CD4-positive, alpha-beta T cell treated with Interleukin-21 for 1 hour (primary cell): ENCODE measurements around the gene SSBP3.

ENCODE experiments used
- DNase-seq: peaks from one replicate; pipeline ENCODE4 v3.0.0-alpha.2; 2020

Gene SSBP3

DNA sequence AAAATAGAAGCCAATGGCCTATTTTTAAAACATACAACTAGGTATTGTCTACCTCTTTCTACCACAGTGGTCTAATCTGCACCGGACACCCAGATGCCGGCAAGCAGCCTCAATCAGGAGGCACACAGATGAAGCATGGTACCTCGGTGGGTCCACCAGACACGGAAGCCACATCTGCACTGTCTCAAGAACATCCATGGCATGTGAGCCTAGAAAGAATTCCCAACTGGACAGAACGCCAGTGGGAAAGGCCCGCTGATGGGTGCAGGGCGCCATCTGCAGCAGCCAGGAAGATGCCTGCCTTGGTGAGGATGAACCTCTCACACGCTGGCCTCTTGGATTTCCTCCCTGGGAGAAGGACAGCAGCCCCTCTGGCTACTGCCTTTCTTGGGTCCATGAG is 126.7 kb downstream of the SSBP3 start:
- no peak for DNase-seq

DNA sequence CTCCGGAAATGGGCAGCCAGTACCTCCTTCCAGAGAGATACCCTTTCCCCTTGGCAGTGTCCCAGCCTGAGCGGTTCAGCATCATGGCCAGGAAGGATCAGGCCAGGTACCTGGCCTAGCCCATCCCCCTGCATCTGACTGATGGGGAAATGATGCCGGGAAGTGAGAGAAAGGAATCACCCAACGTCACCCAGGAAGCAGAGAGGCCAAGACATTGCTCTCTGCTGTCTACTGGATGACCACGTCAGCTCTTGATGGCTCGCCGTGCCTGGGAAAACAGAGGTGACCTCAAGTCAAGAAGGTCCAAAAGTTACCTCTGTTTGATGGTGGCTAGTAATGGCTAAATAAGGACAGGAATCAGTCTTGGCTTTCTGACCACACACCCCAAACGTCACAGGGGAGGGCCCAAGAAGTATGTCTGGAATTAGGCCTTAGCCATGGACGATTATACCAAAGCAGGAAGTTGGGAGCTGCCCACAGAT is 127.2 kb downstream of the SSBP3 start:
- no peak for DNase-seq

DNA sequence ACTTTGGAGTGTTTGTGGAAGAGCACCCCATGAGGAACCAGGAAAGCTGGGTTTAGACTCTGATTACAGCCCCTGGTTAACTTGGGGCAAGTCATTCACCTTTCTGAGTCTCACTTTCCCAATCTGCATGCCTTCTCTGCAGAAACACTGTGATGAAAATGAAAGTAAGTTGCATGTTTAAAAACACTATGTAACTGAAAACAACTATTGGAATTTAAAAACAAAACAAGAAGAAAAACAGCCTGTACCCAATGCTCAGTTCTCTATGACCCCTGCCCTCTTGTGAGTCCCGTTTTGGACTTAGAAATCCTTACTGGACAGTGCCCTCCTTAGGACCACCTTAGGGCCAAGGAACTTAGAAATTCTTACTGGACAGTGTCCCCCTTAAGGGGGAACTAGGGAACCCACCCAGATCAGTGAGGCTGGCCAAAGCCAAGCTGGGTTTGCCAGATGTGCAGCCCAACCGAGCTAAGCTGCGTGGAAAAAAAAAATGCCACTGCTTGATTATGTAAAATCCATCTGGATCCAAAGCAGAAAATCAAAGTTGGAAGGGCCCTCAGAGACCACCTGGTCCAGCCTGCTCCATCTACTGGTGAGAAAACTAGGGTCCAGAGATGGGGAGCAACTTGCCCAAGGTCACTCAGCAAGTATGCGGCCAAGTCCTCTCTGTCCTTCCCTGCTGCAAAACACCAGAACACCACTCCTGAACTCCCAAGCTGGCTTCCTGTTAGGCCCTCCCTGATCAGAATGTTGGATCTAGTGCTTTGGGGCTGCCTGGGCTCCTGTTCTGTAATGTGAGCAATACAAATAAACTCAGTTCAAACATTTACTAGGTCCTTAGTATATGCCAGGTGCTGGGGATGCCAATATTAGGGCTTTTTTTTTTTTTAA is 128.5 kb downstream of the SSBP3 start:
- DNase-seq = no peak

DNA sequence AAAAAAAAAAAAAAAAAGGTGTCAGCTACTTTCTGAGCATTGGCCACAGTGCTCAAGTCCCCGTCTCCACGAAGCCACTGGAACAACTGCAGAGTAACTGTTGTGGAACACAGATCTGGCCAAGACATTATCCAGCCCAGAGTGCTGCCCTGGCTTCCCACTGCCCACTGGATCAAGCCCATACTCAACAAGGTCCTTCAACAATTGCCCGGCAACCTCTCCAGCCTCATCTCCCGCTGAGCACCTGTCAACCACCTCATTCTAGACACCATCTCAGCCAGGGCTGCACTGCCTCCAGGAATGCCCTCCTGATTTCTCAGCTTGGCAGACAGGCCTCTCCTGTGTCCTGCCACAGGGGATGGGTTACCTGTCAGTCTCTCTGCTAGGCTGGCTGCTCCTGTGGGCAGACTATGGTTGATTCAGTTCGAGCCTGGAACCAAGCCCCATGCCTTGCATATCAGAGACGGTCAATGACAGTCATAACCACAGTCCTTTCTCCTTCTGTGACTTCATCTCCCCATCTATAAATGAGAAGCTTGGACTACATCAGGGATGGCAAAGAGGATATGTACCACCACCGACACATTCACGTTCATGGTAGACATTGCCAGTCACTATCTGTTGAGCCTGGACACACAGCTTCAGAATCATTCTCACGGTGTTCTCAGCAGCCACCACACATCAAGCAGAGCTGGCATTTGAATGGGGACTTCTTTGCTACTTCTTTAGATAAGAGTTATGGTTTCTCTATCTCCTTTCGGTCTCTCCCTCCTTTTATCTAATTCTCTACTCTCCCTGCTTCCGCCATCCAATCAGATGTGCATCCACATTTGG is 129.4 kb downstream of the SSBP3 start:
- DNase-seq = no peak

DNA sequence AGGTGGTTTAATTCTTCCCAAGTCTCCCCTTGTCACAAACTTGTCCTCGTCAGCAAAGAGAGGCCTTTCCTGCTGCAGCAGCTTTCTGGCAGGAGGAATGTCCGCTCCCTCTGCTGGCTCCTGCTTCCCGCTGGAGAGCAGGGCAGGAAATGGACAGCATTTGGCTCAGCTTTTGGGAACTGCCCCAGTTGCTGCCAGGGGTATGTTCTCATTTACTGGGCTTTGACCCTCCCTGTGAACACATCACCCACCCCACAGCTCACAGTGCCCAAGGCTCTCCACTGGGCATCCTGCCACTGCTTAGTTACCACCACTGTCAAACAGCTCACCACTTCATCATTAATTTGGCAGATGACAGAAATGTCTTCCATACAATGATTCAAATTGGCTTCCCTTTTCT is 130.8 kb downstream of the SSBP3 start:
- no peak for DNase-seq

DNA sequence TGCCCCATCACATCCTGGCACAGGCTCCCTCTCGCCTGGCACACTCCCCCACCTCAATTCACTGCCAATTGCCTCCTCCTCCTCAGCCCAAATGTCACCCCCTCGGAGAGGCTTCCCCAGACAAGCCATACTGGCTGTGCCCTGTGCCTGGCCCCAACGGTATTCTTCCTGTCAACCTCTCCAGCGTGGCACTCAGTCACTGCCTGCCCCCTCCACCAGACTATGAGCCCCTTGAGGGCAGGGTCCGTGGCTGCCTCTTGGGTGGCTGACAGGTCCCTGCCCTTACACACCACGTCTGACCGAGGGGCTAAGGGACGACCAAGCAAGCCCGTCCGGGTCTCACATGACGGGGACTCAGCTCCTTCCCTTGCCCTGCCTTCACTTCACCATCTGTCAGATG is 131.3 kb downstream of the SSBP3 start:
- DNase-seq = no peak

DNA sequence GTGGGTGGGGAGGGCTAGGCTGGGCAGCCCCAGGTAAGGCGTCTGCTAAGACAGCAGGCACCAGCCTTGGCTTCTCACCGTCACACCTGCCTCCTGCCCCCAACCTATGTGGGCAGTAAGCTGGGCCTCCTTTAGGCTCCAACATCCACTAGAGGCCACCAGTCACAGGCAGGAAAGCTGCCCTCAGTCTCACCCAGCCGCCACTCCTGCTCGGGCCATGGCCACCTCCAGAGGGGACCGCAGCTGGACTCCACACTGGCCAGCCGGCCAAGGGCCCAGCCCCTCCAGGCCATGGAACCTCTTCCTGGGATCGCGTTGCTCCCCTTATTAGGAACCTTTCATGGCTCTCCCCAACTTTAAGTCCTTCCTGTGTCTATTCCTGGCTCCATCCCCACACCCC is 131.7 kb downstream of the SSBP3 start:
- no peak for DNase-seq

DNA sequence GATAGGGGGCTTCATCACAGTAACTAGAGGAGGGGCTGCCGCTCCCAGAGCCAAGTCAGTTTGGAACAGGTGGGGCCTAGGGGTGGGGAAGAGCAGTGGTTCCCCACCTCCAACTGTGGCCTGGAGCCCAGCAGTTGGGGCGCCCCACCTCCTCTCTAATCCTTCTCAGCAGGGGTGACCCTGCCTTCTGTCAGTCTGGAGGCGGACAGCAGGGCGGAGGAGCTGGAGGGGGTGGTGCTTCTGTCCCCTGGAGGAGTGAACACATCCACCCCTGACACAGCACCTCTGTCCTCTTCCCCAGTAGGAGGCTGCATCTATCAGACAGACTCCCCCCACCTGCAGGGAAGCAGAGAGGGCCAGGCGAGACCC is 132.4 kb downstream of the SSBP3 start:
- no peak for DNase-seq

DNA sequence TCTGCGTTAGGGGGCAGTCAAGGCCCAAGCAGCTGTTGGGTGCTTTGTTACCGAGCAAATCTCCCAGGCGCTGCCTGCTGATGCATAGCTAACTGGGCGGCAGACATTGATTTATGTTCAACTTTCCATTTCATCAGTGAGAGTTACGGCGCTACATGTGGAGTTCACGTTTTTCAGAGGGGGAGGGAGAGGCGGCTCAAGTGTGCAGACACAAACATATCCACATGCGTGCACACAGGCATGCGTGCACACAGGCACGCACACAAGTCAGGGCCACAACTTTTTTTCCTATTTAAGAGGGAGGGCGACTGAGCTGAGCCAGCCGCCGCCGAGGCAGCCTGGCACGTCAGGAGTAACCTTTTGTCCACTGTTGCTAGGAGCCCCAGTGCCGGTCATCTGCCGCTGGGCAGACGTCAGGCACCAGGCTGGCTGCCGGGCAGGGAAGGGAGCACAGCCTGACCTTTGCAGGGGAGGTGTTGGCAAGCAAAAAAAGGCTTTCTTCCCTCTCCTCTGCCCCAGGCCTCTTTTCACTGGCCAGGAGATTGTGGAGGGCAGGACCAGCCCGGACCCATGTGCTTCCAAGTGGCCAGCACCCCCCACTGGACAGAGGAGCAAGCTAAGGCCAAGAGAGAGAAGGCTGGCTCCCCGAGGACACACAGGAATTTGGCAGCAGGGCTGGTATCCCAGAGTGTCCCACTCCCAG is 133.0 kb downstream of the SSBP3 start:
- DNase-seq = no peak

DNA sequence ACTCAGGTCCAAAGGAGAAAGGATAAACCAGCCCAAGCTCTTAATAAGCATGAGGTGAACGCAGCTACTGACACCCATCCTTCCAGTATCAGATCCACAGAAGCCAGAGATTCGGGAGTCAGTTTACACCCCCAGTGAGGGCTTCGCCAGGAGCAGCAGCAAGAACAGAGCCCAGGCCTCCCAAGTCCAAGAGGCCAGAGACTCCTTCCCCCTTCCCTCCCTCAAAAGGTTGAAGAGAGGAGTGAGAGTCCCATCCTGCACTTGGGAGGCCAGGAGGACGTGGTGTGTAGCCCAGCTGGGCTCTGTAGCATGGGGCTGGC is 133.5 kb downstream of the SSBP3 start:
- DNase-seq = no peak

DNA sequence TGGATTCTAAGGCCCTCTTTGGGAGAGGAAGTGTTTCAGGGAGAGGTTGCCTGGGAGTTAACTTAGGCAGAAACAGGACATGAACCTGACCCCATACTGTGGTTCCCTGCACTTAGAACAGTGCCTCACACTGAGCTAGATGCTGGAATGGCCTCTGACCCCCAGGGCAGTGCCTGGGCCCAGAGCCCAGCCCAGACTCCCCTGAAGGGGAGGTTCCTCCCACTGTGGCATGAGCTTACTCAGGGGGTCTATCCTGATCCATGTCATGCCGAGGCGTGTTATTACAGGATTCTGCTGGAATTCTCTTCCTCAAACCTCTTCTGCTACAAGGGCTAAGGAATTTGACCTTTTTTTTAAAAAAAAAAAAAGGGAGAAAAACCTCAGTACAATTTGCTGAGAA is 134.1 kb downstream of the SSBP3 start:
- DNase-seq = no peak

DNA sequence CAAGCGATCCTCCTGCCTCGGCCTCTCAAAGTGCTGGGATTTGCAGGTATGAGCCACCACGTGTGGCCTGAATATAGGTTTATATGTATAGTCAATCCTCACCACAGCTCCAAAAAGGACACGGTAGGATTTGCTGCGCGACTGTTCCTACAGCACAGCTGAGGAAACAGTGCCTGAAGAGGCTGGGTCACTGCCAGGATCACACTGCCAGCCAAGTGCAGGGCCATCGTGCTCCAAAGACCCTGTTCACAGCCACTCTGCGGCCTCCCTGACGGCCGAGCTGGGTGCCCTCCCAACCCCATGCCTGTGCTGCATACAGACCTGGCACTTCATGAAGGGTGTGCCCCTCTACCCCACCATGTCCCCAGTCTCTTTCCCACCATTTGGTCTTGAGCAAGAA is 134.9 kb downstream of the SSBP3 start:
- DNase-seq = no peak

DNA sequence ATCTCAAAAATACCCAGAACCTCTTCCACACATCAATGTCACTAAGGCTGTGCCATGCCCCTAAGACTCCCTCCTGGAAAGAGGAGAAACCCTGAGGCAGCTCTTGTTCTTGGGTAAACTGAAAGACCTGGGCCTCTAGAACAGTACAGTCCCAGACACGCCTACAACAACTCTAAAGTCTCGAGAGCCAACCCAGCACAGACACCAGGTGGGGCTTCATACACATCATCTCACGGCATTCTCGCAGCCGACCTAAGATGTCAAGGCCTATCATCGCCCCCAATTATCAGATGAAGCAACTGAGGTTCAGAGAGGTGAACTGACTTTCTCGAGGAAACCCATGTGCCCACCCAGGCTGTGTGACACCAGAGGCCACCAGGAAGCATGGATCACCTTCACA is 135.7 kb downstream of the SSBP3 start:
- no peak for DNase-seq

DNA sequence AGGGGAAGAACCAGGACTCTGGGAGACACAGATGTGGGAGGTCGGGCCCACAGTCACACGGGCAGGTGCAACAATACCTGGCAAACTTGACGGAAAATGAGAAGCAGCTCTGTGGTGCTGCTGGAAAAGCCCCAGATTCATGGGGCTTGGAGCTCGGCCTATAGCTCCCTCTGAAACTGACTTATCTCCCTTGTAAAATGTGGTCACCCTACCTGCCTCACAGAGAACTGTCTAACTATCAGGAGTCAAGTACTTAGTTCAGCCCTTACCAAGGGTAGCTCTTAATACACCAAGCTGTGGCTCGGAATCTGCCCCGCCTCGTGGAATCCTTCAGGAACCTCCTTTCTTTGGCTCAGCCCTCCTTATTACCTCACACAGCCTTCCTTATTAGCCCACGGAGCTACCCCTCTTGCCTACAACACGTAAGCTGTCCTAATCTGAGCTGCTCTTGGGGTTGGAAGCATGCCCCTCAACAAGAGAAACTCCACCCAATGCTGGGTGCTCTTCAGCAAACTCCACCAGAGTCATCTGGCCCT is 137.4 kb downstream of the SSBP3 start:
- no peak for DNase-seq

DNA sequence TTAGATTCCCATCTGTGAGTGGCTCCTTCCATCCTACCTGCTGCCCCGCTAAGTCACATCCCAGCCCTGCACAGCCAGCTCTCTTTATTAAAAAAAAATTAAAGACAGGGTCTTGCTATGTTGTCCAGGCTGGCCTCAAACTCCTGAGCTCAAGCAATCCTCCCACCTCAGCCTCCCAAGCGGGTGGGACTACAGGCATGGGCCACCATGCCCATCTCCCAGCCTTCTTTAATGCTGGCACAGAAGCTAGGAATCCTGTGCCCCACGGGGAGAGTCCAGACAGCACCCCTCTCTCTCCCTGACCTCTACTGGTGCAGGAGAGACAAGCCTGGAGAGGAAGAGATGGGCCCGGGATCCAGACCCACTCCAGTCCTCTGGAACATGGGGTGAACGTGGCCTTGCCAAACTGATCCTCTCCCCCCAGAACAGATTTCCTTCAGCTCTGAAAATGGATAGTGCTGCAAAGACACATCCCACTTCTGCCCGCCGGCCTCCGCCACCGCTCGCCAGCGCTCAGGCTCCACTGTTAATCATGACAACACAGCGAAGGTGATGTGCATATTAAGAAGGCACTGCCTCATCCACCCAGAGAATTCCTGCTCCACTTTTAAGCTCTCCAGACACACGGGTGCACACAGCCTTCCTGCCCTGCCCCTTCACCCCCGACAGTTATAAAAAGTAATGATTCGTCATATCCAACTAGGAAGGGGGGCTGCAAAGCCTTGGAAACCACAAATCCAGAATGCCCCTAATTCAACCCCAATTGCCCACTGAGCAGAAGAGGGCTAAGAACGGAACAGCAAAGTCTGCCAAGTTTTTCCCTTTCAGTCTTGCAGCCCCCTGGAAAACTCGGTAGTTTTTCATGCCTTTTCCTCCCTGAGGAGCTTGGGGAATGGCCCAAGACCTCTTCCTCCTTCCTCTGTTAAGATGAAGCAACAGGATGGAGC is 138.1 kb downstream of the SSBP3 start:
- DNase-seq = no peak

DNA sequence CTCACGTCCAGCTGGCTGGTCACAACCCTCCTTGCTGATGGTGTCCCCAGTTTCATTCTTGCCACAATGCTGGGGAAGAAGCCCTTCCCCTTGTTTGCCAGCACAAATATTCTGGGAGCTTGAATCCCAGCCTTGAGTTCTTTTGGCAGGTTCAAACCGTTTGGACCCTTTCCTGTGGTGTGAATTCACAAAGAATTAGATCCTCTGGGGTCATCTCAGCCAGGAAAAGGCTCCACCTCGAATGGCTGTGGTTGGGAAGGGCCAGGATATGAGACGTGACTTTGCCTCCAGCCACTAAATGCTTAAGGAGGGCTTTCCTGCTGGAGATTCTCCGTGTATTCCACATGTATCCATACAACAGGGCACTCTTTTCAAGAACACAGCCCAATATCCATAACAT is 139.3 kb downstream of the SSBP3 start:
- DNase-seq = no peak

DNA sequence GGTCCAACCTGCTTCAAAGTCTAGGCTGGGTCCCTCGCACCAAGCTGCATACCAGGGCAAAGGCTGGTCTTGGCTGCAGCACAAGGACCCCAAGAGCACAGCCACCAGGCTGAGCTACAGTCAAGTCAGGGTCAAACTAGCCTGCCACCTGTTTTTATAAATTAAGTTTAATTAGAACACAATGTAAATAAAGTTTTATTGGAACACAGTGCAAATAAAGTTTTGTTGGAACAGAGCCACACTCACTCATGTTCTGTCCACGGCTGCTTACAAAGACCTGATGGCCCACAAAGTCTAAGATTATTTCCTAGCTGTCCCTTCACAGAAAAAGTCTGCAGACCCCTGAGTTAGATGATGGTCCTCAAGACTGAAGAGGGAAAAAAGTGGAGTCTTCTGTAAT is 140.0 kb downstream of the SSBP3 start:
- no peak for DNase-seq

DNA sequence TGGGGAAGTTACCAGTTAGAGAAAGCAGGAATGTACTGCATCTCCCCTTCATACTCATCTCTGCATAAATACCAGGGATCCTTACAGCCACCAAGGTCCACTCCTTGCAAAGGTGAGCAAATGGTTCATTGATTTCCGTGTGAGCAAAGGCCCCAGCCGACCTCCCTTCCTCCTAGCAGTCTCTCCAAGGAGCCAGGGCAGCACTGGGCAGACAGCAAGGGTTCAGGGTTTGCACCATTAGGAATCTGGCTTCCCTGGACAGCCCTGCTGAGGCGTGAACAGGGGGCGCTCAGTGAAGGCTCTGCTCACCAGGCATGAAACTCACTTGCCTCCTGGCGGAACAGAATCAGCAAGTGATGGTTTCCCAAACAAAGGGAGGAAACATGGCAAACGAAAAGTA is 140.5 kb downstream of the SSBP3 start:
- DNase-seq = no peak

DNA sequence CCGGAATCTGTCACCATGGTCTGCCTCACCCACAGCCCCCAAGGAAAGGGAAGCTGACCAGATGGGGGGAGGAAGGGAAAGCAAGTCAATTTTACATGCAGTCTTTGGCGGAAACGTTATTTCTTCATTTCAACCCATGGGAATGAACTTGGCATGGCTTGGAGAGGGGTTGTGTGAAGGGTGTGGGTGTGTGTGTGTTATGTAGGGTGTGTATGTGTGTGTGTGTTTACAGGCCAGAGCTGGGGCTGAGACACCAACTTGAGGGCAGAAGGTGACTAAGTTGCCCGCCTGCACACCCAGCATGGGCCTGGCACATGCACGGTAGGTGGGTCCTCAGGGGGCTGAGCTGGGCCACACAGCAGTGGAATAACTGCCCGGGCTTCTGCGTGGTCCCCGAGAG is 141.1 kb downstream of the SSBP3 start:
- no peak for DNase-seq

DNA sequence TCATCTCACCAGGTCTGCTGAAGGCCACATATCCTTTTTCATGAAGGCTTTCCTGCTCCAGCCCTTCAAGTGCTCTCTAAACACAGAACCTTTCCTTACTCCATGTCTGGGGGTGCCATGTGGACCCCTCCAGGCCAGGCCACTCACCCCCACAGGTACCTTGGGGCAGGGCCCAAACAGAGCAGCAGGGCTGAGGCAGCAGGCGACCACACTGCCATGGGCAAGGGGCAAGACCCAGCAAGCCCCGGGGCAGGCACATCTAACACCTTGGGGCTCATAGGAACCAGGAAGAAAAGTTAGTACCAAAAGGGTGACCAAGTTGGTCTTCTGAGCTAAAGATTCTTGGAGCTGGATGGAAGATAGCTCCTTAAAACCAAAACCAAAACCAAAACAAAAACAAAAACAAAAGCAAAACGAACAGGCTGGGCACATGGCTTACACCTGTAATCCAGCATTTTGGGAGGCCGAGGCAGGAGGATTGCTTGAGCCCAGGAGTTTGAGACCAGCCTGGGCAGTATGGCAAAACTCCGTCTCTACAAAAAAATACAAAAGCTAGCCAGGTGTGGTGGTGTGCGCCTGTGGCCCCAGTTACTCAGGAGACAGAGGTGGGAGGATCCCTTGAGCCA is 142.5 kb downstream of the SSBP3 start:
- no peak for DNase-seq

DNA sequence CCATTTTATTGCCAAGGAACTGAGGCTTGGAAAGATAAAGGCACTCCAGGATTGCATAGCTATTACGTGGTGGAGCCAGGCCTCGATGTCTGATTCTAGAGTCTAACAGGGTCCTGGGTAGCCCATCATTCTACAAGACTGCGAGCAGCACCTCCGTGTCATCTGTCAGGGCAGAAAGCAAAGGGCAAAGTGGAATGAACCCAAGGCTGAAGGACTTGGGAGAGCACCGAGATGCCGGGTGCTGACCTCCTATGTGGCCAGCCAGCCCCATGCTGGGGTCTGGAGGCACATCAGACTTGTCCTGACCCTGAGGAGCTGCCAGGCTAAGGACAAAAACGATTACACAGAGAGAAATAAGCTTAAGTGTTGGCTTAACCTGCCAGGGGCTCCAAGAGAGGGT is 143.9 kb downstream of the SSBP3 start:
- DNase-seq = no peak

DNA sequence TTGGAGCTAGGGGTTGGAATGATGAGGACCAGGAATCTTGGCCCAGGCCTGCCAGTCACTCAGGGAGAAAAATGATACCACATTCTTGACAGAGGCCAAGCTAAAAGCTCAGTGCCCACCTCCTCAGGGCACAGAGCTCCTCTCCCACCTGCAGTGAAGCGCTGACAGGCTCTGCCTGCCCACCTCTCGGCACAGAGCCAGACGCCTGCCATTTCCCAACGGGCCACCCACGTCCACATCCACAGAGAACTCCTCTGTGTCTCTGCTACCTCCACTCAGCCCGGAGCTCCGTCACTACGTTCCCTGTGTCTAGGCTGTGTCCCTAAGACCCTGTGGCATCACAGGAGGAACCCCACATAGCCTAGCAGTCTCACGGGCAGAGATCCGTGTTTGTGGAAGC is 145.4 kb downstream of the SSBP3 start:
- no peak for DNase-seq
